ENCODE measurements around the gene LZTS3.
"Not testable (repeated sequence)": the region's sequence is repeated elsewhere in the genome, so short reads cannot be mapped to it uniquely, and the experiment has no call there.

Gene LZTS3

GRCh38 chr20:3172933-3173609 lies at the start of gene LZTS3:
Gene LZTS3, minus strand, starts transcription at chr20:3173549. Its CDS starts 6,386 bp downstream, at chr20:3167163.
- Histone ChIP-seq H3K27ac (ENCODE audit: low read length) (peak within 1 kb of the TSS; percentile 29; the same call in 1 of the 2 replicates), H2AFZ (ENCODE audit: low read depth, low read length) (peak within 1 kb of the TSS; percentile 63), H3K36me3 (ENCODE audit: insufficient read depth, low read length) (no peaks in the 10 kb centered on the region), H3K4me3 (ENCODE audit: low read depth in 1 of 2, low read length in 2 of 2) (peak within 1 kb of the TSS; percentile 29 to 68; a peak in 3 of 4 replicates), H3K4me1 (ENCODE audit: insufficient read depth, low read length) (peaks cover 18% of the 10 kb centered on the region), H3K79me2 (ENCODE audit: insufficient read depth, low read length) (no peaks in the 10 kb centered on the region), H3K9ac (ENCODE audit: low read depth, low read length) (peak within 1 kb of the TSS; percentile 55), H3K27me3 (ENCODE audit: insufficient read depth, low read length, poor library complexity) (peaks cover 13% of the 10 kb centered on the region), H3K9me3 (ENCODE audit: insufficient read depth, low read length, severe bottlenecking) (no peaks in the 10 kb centered on the region), H3K4me2 (ENCODE audit: insufficient read depth, low read length) (peak within 1 kb of the TSS; percentile 81), H4K20me1 (ENCODE audit: insufficient read depth, low read length) (peaks cover 8% of the 10 kb centered on the region)
- ATAC-seq (ENCODE audit: insufficient read depth, low read depth) = peak; percentile 82
- peak; percentile 77 for DNase-seq
- TF ChIP-seq EZH2 (IDR thresholded peaks at IDR 0.05; ENCODE audit: borderline replicate concordance, low read depth, low read length, severe bottlenecking) = no peak
- peak; percentile 3 for TF ChIP-seq CTCF (IDR thresholded peaks at IDR 0.05; ENCODE audit: borderline replicate concordance, extremely low read depth, low read length, poor library complexity, severe bottlenecking)

- no peak overlapping the region for H3K4me2 ChIP-seq (ENCODE audit: insufficient read depth, low read length)
- H2AFZ ChIP-seq (ENCODE audit: low read depth, low read length) = no peak overlapping the region
- no peaks in the 10 kb centered on the region for H3K9me3 ChIP-seq (ENCODE audit: insufficient read depth, low read length, severe bottlenecking)
- peaks cover 66% of the 10 kb centered on the region for H3K36me3 ChIP-seq (ENCODE audit: insufficient read depth, low read length)
- no peak for TF ChIP-seq CTCF (IDR thresholded peaks at IDR 0.05; ENCODE audit: borderline replicate concordance, extremely low read depth, low read length, poor library complexity, severe bottlenecking)
- no peak for TF ChIP-seq EZH2 (IDR thresholded peaks at IDR 0.05; ENCODE audit: borderline replicate concordance, low read depth, low read length, severe bottlenecking)
- no peak for DNase-seq
- no peaks in the 10 kb centered on the region for H3K27me3 ChIP-seq (ENCODE audit: insufficient read depth, low read length, poor library complexity)
- no peak overlapping the region for H3K9ac ChIP-seq (ENCODE audit: low read depth, low read length)
- no peak for ATAC-seq (ENCODE audit: insufficient read depth, low read depth)
- H3K79me2 ChIP-seq (ENCODE audit: insufficient read depth, low read length) = no peaks in the 10 kb centered on the region
- no peaks in the 10 kb centered on the region for H3K4me1 ChIP-seq (ENCODE audit: insufficient read depth, low read length)
- H4K20me1 ChIP-seq (ENCODE audit: insufficient read depth, low read length) = no peaks in the 10 kb centered on the region
- no peak overlapping the region for H3K4me3 ChIP-seq (ENCODE audit: low read depth in 1 of 2, low read length in 2 of 2)
- no peak overlapping the region for H3K27ac ChIP-seq (ENCODE audit: low read length)
Measured at GRCh38 chr20:3221398-3222226, 48.3 kb upstream of the LZTS3 start.

GRCh38 chr20:3218307-3218988 lies 45.1 kb upstream of the LZTS3 start:
- no peak overlapping the region for H3K4me2 ChIP-seq (ENCODE audit: insufficient read depth, low read length)
- no peak overlapping the region for H3K9ac ChIP-seq (ENCODE audit: low read depth, low read length)
- no peak overlapping the region for H2AFZ ChIP-seq (ENCODE audit: low read depth, low read length)
- H3K4me3 ChIP-seq (ENCODE audit: low read depth in 1 of 2, low read length in 2 of 2) = no peak overlapping the region
- ATAC-seq (ENCODE audit: insufficient read depth, low read depth) (peak; percentile 78), DNase-seq (peak; percentile 59)
- no peaks in the 10 kb centered on the region for H3K9me3 ChIP-seq (ENCODE audit: insufficient read depth, low read length, severe bottlenecking)
- H3K4me1 ChIP-seq (ENCODE audit: insufficient read depth, low read length) = no peaks in the 10 kb centered on the region
- H3K27me3 ChIP-seq (ENCODE audit: insufficient read depth, low read length, poor library complexity) = no peaks in the 10 kb centered on the region
- no peak for TF ChIP-seq EZH2 (IDR thresholded peaks at IDR 0.05; ENCODE audit: borderline replicate concordance, low read depth, low read length, severe bottlenecking)
- peak; percentile 63 for TF ChIP-seq CTCF (IDR thresholded peaks at IDR 0.05; ENCODE audit: borderline replicate concordance, extremely low read depth, low read length, poor library complexity, severe bottlenecking)
- peaks cover 86% of the 10 kb centered on the region for H3K36me3 ChIP-seq (ENCODE audit: insufficient read depth, low read length)
- H3K79me2 ChIP-seq (ENCODE audit: insufficient read depth, low read length) = 0 out of 2 replicates have a peak, but pooled peaks cover 3% of the 10 kb centered on the region
- H4K20me1 ChIP-seq (ENCODE audit: insufficient read depth, low read length) = peaks cover 3% of the 10 kb centered on the region; the same call in 1 of the 2 replicates
- H3K27ac ChIP-seq (ENCODE audit: low read length) = no peak overlapping the region

GRCh38 chr20:3215359-3215917 lies 42.1 kb upstream of the LZTS3 start:
- Histone ChIP-seq H3K4me1 (ENCODE audit: insufficient read depth, low read length) (peaks cover 14% of the 10 kb centered on the region), H3K79me2 (ENCODE audit: insufficient read depth, low read length) (peaks cover 25% of the 10 kb centered on the region), H3K36me3 (ENCODE audit: insufficient read depth, low read length) (peaks cover 63% of the 10 kb centered on the region)
- not testable (repeated sequence) for H3K9ac ChIP-seq (ENCODE audit: low read depth, low read length); H3K27ac ChIP-seq (ENCODE audit: low read length); ATAC-seq (ENCODE audit: insufficient read depth, low read depth); H3K4me2 ChIP-seq (ENCODE audit: insufficient read depth, low read length); DNase-seq; H3K4me3 ChIP-seq (ENCODE audit: low read depth in 1 of 2, low read length in 2 of 2); H4K20me1 ChIP-seq (ENCODE audit: insufficient read depth, low read length); H3K9me3 ChIP-seq (ENCODE audit: insufficient read depth, low read length, severe bottlenecking); H2AFZ ChIP-seq (ENCODE audit: low read depth, low read length); H3K27me3 ChIP-seq (ENCODE audit: insufficient read depth, low read length, poor library complexity)
